ENCODE measurements around the gene NEK4.

The NEK4 gene

DNA sequence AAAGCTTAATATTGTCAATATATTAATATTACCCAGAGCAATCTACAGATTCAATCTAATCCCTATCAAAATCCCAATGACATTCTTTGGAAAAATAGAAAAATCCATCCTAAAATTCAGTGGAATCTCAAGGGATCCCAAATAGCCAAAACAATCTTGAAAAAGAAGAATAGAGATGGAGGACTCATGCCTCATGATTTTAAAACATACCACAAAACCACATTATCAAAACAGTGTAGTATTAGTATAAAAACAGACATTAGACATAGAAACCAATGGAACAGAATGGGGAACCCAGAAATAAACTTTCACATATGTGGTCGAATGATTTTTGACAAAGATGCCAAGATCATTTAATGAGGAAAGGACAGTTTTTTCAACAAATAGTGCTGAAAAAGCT is 14.6 kb downstream of the NEK4 start:
- TF ChIP-seq CTCF (conservative IDR thresholded peaks at IDR 0.05; ENCODE audit: low read depth, low read length) = no peak
- no peak overlapping the region for H3K4me3 ChIP-seq (ENCODE audit: low read depth, low read length)
- DNase-seq (ENCODE audit: low read depth) = no peak

GRCh38 chr3:52754373-52754772 is 16.4 kb downstream of the NEK4 start:
- H3K4me3 ChIP-seq (ENCODE audit: low read depth, low read length) = no peak overlapping the region
- TF ChIP-seq CTCF (conservative IDR thresholded peaks at IDR 0.05; ENCODE audit: low read depth, low read length) = no peak
- no peak for DNase-seq (ENCODE audit: low read depth)

- TF ChIP-seq CTCF (conservative IDR thresholded peaks at IDR 0.05; ENCODE audit: low read depth, low read length) = no peak
- peak; percentile 12 for DNase-seq (ENCODE audit: low read depth)
- H3K4me3 ChIP-seq (ENCODE audit: low read depth, low read length) = no peak overlapping the region
These were observed 18.6 kb downstream of the NEK4 start for GRCh38 chr3:52752045-52752660.

GRCh38 chr3:52743721-52744120 is 27.0 kb downstream of the NEK4 start:
- no peak for DNase-seq (ENCODE audit: low read depth)
- TF ChIP-seq CTCF (conservative IDR thresholded peaks at IDR 0.05; ENCODE audit: low read depth, low read length) = no peak
- no peak overlapping the region for H3K4me3 ChIP-seq (ENCODE audit: low read depth, low read length)

- no peak overlapping the region for H3K4me3 ChIP-seq (ENCODE audit: low read depth, low read length)
- no peak for DNase-seq (ENCODE audit: low read depth)
- no peak for TF ChIP-seq CTCF (conservative IDR thresholded peaks at IDR 0.05; ENCODE audit: low read depth, low read length)
These were observed 27.6 kb downstream of the NEK4 start for GRCh38 chr3:52743152-52743551.

- peak; percentile 74 for TF ChIP-seq CTCF (conservative IDR thresholded peaks at IDR 0.05; ENCODE audit: low read depth, low read length)
- DNase-seq (ENCODE audit: low read depth) = peak; percentile 71
These were observed 28.2 kb downstream of the NEK4 start for GRCh38 chr3:52742418-52743041.

DNA sequence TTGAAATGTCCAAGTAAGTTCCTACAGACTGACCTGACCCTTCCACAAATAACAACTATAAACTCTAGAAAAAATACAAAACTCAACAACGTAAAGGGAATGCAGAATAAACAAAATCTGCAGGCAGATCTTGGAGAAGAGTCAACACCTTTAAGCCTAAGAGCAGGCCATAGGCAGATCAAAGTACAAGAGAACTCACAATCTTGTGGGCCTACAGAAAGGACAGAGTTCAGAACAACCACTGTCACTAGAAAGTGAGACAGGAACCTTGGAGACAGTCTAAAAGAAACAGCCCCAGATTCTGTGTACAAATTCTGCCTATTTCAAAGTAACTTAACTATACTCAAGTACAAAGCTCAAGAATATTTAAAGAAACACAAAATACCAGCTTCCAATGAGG is 31.0 kb downstream of the NEK4 start:
- no peak for DNase-seq (ENCODE audit: low read depth)
- no peak overlapping the region for H3K4me3 ChIP-seq (ENCODE audit: low read depth, low read length)
- TF ChIP-seq CTCF (conservative IDR thresholded peaks at IDR 0.05; ENCODE audit: low read depth, low read length) = no peak

More at GRCh38 chr3:52742418-52743041, 28.2 kb downstream of the NEK4 start:
- H3K4me3 ChIP-seq (ENCODE audit: low read depth, low read length) = no peak overlapping the region
